ENCODE results near the gene HTR7.

Gene HTR7

GRCh38 chr10:90775351-90776028 lies 82.3 kb downstream of the HTR7 start:
- intact Hi-C loops (cut with DNase I): no loop called here
- peak in 7 of 42 donors; percentile 15 to 49 (median 20) for DNase-seq

DNA sequence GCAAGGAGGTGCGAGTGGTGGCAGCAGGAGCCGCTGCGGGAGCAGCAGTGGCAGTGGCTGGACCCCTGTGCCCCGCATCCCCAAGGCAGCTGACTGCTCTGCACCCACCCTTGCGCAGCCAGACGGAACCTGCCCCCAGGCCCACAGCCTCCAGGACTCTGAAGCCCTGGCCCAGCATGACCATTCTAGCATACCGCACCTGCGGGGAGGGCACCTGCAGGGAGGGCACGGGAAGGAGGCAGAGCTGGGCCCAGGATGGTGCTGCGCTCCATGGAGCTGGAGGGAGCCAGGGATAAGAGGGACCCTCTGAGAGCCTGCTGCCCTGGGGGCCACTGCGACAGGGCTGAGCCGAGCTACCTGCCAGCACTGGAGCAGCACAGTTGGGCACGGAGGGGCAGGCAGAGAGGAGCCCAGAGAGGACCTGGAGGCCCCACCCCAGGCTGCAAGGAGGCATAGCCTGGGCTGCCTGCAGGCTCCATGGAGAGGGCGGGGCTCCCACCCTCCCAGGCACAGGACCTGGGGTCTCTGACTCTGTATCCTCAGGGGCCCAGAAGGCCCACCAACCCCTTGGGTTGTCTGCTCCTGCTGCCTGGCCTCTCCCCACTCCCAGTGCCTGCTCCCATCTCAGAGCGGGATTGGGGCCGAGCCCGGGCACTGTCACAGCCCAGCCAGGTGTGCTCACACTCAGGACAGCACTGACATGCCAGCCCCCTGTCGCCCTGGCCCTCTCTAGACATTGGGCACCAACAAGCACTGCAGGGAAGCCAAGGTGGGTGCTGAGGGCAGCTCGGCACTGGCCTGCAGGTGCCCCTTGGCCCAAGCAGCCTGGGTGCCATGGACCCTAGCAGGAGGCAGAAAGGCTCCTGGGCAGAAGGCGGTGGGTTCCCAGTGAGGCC lies 87.6 kb downstream of the HTR7 start:
- no peak for DNase-seq
- intact Hi-C loops (cut with DNase I): no loop called here

- peak in 33 of 42 donors; percentile 18 to 73 (median 42) for DNase-seq
- intact Hi-C loops (cut with DNase I): loop anchor here (5.0 kb wide), 1 partner anchor 121 kb away; the partner anchor contains the start of gene RPP30
Observed at GRCh38 chr10:90751107-90751997, 106.5 kb downstream of the HTR7 start.

GRCh38 chr10:90746829-90747228 lies 111.0 kb downstream of the HTR7 start:
- DNase-seq: no peak
- intact Hi-C loops (cut with DNase I): no loop called here

GRCh38 chr10:90745565-90745964 lies 112.3 kb downstream of the HTR7 start:
- DNase-seq: no peak
- intact Hi-C loops (cut with DNase I): no loop called here

- no peak for DNase-seq
- intact Hi-C loops (cut with DNase I): no loop called here
Observed at GRCh38 chr10:90743291-90743690, 114.5 kb downstream of the HTR7 start.

DNA sequence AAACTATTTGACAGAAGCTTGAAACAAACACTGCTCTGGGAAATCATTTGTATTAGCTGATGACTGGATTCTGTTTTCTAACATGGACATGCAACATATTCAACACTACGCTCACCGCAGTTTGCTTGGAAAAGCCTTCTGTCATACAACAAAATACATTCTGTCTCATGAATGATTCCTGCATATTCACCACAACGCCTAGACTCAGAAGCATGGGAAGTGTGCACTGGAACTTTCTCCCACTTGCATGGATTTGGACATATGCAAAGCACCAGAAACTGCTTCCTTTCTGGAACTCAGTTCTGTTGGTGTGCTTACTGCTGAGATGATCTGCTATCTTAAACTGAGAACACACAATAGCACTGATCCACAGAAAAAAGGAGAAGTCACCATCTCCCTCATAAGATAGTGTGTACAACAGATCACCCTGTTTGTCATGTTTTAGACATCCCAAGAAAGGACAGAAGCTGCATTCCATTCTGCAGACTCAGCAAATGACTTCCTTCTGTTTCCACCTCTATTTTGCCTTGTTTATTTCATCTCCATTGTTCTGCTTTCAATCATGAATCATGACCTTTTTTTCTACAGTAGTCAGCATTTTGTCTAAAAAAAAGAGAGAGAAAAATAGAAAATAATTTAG lies 115.8 kb downstream of the HTR7 start:
- intact Hi-C loops (cut with DNase I): no loop called here
- no peak for DNase-seq

DNA sequence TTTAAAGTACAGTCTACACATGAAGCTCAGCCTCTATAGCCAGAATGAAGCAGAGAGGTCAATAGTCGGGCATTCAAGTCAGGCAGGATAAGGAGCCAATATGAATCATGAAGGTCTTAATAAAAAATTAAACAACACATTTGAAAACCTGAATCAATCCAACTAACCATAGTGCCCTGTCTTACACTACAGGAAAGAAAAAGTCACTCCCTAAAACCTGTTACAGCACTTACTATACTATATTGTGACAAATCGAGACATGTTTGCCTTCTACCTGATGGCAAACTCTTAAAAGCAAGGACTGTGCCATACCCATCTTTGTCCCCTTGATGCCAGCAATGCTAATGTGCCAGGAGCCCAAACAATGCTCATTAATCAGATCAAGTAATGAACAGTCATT lies 117.6 kb downstream of the HTR7 start:
- DNase-seq: no peak
- intact Hi-C loops (cut with DNase I): no loop called here

DNA sequence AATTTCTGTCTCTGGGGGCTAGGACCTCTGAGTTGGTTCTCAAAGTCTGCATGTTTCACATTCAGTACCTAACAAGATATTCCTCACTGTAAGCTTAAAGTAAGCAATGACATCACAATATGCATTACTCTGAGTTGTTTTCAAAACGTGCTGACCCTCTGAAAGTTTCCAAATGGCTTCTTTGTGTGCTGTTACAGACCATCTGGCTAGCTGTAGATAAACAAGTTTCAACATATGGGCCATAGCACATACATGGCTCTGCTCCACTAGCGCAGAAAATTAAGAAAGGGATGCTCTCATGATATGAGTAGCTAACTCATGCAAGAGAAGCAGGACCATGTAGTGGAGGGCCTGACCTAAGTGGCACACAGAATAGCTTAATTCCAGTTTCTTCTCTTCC lies 119.0 kb downstream of the HTR7 start:
- no peak for DNase-seq
- intact Hi-C loops (cut with DNase I): no loop called here

DNA sequence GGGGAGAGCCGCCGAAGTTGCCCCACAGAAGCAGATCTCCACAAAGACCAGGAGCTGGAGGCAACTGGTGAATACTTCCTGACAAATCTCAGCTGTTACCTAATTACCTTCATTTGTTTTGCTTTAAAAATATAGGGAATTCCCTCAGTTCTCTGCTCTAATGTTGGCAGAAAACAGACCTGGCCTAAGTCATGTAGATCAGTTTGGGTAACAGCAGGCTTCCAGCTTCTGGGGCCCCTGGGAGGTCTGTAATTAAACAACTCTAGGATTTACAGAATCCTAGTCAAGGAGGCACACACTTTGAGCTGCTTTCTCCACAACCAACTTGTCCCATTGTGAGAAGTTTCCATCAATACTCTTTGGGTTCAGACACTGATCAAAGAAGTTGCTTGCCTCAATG lies 123.4 kb downstream of the HTR7 start:
- DNase-seq: no peak
- intact Hi-C loops (cut with DNase I): no loop called here

DNA sequence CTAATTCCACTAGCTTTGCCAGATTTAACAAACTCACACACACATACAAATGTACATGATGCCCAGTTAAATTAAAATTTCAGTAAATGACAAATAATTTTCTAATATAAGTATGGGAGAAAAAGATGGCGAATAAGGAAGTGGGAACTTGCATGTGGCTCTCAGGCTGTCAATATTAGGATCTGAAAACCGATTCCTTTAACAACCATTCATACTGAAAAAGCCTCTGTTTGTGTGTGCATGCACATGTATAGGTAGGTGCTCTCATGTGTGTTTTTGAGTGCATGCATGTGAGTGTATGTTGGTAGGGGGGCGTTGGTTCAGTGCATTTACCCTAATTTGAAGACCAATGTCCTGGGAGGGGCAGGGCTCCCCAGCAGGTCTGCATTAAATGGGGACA lies 125.3 kb downstream of the HTR7 start:
- DNase-seq: no peak
- intact Hi-C loops (cut with DNase I): no loop called here

DNA sequence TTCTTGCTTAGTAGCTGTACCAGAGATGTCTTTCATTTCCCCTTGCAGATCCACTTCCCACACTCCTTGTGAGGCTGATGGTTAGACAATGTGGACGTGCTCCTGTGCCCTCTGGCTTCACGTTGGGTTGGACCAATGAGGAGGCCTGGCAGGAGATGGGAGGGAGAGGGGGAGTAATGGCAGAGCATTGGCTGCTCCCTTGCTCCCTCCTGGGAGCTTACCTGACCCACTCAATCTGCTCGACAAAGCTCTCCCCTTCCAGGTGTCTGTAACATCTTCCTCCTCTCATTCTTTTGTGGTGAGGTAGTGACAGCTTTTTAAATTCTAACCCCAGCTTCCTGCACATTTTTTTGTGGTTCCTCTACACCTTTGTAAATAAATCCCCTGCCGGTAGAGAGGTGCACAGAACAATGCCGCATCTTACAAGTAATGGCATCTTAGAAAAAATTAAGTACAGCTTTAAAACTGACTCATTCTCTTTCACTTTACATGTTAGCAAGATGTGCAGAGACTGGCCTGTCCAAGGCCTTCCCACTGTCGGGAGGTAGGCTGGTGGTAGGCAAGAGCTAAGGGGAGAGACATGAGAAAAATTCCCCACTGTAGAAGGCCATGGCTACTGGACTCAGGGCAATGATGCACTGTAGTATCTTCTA lies 134.3 kb downstream of the HTR7 start:
- DNase-seq: no peak
- intact Hi-C loops (cut with DNase I): no loop called here

DNA sequence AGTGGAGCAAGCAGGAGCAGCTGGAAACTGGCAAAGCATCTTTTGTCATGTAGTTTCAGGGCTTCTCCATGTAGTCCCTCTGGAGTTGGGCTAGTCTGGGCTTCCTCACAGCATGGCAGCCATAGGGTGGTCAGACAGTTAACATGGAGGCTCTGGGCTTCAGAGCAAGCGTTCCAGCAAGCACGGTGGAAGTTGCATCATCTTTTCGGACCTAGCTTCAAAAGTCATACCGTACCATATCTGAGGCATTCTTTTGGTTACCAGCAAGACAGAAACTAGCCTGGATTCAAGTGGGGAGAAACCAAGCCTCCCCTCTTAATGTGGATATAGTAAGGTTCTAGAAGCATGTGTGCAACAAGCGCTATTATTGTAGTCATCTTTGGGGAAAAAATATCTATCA lies 135.0 kb downstream of the HTR7 start:
- intact Hi-C loops (cut with DNase I): no loop called here
- no peak for DNase-seq

GRCh38 chr10:90718182-90718581 lies 139.7 kb downstream of the HTR7 start:
- DNase-seq: peak in 3 of 42 donors; percentile 4 to 18 (median 13)
- intact Hi-C loops (cut with DNase I): no loop called here

DNA sequence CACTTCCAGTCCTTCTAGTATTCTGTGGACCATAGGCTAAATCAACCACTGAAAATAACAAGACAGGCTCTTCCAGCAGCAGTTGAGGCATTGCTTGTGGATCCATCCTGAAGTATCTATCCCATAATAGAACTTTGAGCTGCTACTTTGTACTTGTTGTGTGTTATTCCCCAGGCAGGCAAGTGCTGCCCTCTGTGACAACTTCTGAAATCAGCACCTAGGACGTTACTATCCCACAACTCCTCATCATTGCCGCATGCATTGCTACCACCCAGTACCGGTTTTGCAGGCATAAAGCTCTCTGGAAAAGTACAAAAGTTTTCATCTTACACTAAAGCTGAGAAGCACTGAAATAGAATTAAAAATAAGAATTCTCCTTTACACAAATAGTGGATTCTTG lies 145.3 kb downstream of the HTR7 start:
- DNase-seq: no peak
- intact Hi-C loops (cut with DNase I): no loop called here

- peak in 1 of 42 donors; percentile 17 for DNase-seq
- intact Hi-C loops (cut with DNase I): no loop called here
Observed at GRCh38 chr10:90709727-90710126, 148.1 kb downstream of the HTR7 start.

DNA sequence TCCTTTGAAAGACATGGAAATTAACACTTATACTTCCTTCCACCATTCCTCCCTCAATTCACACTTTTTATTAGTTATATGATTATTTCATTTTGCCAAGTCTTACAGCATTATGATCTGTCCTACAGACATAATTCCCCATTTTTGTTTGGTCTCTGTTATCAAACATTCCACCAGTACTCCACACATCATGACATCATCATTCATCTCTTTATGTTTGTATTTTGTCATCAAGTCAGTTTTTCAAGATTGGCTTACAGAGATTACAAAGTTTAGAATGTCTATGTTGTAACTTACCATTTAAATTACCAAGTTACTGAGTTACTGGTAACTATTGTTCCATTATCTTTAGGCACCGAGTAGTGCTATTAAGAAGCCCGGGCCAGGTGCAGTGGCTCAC lies 150.2 kb downstream of the HTR7 start:
- intact Hi-C loops (cut with DNase I): no loop called here
- no peak for DNase-seq

DNA sequence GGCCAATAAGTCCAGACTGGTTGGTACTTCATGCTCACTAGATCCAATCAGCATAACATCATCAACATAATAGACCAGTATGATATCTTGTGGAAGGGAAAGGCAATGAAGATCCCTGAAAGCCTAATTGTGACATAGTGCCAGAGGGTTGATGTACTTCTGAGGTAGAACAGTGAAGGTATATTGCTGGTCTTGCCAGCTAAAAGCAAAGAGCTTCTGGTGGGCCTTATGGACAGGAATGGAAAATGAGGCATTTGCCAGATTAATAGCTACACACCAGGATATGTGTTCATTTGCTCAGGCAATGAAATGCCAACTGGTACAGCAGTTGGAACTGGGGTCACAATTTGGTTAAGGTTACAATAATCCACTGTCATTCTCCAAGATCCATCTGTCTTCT lies 156.4 kb downstream of the HTR7 start:
- DNase-seq: no peak
- intact Hi-C loops (cut with DNase I): no loop called here
